ENCODE data around the gene USP31.

GRCh38 chr16:23045025-23045424 lies 104.2 kb downstream of the USP31 start:
- TF ChIP-seq POLR2A (IDR thresholded peaks at IDR 0.05) (no peak), CTCF (IDR thresholded peaks at IDR 0.05) (no peak)

Measured in thyroid gland (tissue), 4 donors.